Activated T-helper 9 cell treated with anti-CD3 and anti-CD28 coated beads, Interleukin-2, amount 50 U/mL, for 16 hours (primary cell): ENCODE results near the gene KCMF1.

Experiments used
- DNase-seq: peaks from one replicate; pipeline ENCODE4 v3.0.0-alpha.2; 2020; ENCODE audit warnings: low read depth

Gene KCMF1

GRCh38 chr2:85022232-85022631 is 51.3 kb downstream of the KCMF1 start:
- DNase-seq = no peak

- DNase-seq = no peak
Measured at GRCh38 chr2:85024372-85025047, 53.5 kb downstream of the KCMF1 start.

- DNase-seq = no peak
Measured at GRCh38 chr2:85032621-85033020, 61.7 kb downstream of the KCMF1 start.

- no peak for DNase-seq
Measured at GRCh38 chr2:85033388-85033787, 62.4 kb downstream of the KCMF1 start.

- DNase-seq = no peak
Measured at GRCh38 chr2:85034158-85034557, 63.2 kb downstream of the KCMF1 start.

- DNase-seq = no peak
Measured at GRCh38 chr2:85037622-85038021, 66.7 kb downstream of the KCMF1 start.

GRCh38 chr2:85042330-85042729 is 71.4 kb downstream of the KCMF1 start:
- DNase-seq = no peak

GRCh38 chr2:85048534-85048933 is 77.6 kb downstream of the KCMF1 start:
- no peak for DNase-seq

- no peak for DNase-seq
Measured at GRCh38 chr2:85049236-85049635, 78.3 kb downstream of the KCMF1 start.

GRCh38 chr2:85053802-85054201 is 82.8 kb downstream of the KCMF1 start:
- no peak for DNase-seq

GRCh38 chr2:85057226-85057962 is 86.4 kb downstream of the KCMF1 start:
- DNase-seq = no peak

- DNase-seq = no peak
Measured at GRCh38 chr2:85061896-85062295, 90.9 kb downstream of the KCMF1 start.

- no peak for DNase-seq
Measured at GRCh38 chr2:85062565-85062964, 91.6 kb downstream of the KCMF1 start.

- DNase-seq = no peak
Measured at GRCh38 chr2:85063981-85064599, 93.1 kb downstream of the KCMF1 start.

GRCh38 chr2:85064927-85065577 is 94.1 kb downstream of the KCMF1 start:
- DNase-seq = no peak

GRCh38 chr2:85066006-85066740 is 95.2 kb downstream of the KCMF1 start:
- no peak for DNase-seq

GRCh38 chr2:85066874-85067351 is 96.0 kb downstream of the KCMF1 start:
- DNase-seq = peak; percentile 8

GRCh38 chr2:85071096-85071495 is 100.1 kb downstream of the KCMF1 start:
- DNase-seq = no peak

- no peak for DNase-seq
Measured at GRCh38 chr2:85073033-85073432, 102.1 kb downstream of the KCMF1 start.

- DNase-seq = no peak
Measured at GRCh38 chr2:85076618-85077274, 105.8 kb downstream of the KCMF1 start.

- DNase-seq = no peak
Measured at GRCh38 chr2:85077859-85078419, 107.0 kb downstream of the KCMF1 start.
